Retinal pigment epithelial cell (primary cell): ENCODE results near the gene DMBT1.

ENCODE experiments used
- DNase-seq: peaks from one replicate; pipeline ENCODE4 v3.0.0-alpha.2; 2010; ENCODE audit warnings: low read depth
- H3K4me3 ChIP-seq: 2 replicates; pipeline ENCODE4 v1.5.1; 2011; ENCODE audit warnings: mild to moderate bottlenecking, low read length, control low read depth, moderate library complexity
- TF ChIP-seq, protein P1 (sequence below): conservative IDR thresholded peaks from 2 replicates; pipeline ENCODE4 v1.5.1; 2011; ENCODE audit warnings: low read depth, low read length, control low read depth, inconsistent platforms

DMBT1 gene

DNA sequence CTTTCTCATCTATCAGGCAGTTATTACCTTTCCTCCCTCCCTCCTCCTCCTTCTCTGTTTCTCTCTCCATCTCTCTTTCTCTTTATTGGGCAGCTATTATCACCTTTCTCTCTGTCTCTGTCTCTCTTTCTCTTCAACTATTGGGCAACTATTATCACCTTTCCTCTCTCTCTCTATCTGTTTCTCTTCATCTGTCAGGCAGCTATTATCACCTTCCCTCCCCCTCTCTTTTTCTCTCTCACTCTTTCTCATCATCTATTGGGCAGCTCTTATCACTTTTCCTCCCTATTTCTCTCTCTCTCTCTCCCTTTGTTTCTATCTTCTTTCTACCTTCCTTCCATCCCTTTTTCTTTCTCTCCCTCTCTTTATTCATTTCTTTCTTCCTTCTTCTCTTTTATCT is 1.2 kb downstream of the DMBT1 start:
- DNase-seq: no peak
- TF ChIP-seq, protein P1, sequence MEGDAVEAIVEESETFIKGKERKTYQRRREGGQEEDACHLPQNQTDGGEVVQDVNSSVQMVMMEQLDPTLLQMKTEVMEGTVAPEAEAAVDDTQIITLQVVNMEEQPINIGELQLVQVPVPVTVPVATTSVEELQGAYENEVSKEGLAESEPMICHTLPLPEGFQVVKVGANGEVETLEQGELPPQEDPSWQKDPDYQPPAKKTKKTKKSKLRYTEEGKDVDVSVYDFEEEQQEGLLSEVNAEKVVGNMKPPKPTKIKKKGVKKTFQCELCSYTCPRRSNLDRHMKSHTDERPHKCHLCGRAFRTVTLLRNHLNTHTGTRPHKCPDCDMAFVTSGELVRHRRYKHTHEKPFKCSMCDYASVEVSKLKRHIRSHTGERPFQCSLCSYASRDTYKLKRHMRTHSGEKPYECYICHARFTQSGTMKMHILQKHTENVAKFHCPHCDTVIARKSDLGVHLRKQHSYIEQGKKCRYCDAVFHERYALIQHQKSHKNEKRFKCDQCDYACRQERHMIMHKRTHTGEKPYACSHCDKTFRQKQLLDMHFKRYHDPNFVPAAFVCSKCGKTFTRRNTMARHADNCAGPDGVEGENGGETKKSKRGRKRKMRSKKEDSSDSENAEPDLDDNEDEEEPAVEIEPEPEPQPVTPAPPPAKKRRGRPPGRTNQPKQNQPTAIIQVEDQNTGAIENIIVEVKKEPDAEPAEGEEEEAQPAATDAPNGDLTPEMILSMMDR: no peak

DNA sequence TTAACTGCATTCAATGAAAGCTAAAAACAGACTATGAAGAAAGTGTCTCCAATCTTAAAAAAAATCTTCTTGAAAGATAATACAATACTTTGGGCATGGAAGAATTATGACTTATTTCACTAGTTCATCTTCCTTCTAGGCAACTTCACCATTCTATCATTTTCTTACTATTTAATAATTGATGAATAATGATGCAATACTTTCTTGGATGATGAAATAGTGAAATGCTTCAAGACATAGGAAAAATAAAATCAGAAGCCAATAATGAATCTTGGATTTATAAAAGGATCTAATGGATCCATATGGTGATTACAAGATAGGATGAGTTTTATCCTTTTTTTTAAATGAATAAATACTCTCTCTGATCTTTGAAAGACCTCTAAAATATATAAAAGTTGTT is 4.4 kb downstream of the DMBT1 start:
- TF ChIP-seq, protein P1: no peak
- no peak for DNase-seq

More for the DNA sequence above, 1.2 kb downstream of the DMBT1 start:
- H3K4me3 ChIP-seq: no peak overlapping the region

DNA sequence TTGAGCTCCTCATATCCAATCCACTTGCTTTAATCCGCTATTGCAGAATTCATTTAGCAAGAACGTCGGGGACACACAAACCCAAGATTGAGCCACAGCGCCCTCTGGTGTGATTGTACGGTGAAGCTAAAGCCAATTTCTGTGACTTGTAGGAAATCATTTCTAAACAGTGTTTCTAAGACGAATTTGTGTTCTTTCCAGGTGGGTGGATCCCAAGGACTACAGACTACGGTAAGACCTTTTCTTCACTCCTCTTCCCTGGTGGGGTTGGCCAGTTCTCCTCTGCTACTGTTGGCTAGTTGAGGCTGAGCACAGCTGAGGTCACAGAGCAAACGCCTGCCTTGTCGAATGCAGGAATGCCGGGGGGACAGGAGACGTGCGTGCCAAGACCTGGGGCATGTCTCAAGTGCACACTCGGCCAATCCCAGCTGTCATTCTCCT is 5.2 kb downstream of the DMBT1 start:
- no peak overlapping the region for H3K4me3 ChIP-seq
- TF ChIP-seq, protein P1: peak; percentile 85
- peak; percentile 30 for DNase-seq

More for the DNA sequence above, 4.4 kb downstream of the DMBT1 start:
- H3K4me3 ChIP-seq: no peak overlapping the region

DNA sequence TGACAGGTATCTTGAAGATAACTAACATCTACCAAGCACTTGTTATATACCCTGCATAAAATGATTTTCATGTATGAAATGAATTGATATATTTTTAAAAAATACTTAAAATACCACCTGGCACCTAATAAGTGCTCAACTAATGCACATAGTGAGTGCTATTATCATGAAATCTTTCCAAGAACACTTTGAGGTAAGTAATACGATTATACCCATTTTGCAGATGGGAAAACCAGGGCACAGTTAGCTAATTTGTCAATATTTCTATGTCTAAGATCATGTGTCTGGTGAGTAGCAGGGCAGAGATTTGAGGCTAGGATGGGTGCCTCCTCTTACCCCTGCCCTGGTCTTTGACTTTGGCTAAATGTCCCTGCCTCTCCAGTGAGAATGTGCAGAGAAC is 6.1 kb downstream of the DMBT1 start:
- TF ChIP-seq, protein P1: no peak
- no peak overlapping the region for H3K4me3 ChIP-seq
- no peak for DNase-seq

DNA sequence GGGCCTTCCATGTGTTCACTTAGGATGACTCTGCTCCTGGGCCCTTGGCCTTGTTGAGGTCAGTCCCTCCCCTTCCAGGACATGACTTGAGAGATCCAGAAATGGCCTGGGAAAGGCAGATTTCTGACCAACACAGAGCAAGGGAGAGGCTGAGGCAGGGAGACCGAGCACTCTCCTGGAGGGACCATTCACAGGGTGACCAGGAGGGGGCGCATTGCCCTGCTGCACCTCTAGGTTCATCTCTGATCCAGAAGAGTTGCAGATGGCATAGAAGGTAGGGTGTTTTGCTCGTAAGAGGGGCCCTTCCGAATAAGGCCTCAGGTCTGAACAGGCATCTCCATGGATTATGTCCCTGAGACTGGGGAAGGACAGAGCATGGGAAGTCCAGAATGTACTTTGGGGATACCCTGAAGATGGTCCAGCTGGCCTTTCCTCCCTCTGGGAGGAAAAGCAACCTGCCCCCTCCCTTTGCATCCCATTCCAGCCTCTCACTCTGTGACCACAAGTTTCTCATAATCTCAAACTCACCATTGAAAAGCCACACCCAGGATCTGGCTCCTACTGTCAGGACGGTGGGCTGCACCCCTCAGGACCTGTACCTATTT is 6.6 kb downstream of the DMBT1 start:
- TF ChIP-seq, protein P1: peak; percentile 63
- no peak for DNase-seq
- H3K4me3 ChIP-seq: no peak overlapping the region

DNA sequence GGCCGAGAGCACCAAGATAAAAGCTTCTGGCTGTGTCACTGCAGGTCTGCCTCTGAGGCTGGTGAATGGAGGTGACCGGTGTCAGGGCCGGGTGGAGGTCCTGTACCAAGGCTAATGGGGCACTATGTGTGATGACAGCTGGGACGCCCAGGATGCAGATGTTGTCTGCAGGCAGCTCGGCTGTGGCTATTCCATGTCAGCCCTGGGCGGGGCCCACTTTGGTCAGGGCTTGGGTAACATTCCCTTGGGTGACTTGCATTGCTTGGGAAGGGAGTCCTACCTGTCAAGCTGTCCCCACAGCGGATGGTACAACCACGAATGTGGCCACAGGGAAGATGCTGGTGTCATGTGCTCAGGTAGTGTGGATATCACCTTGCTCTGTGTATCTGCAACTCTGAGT is 8.0 kb downstream of the DMBT1 start:
- H3K4me3 ChIP-seq: no peak overlapping the region
- TF ChIP-seq, protein P1: no peak
- no peak for DNase-seq

DNA sequence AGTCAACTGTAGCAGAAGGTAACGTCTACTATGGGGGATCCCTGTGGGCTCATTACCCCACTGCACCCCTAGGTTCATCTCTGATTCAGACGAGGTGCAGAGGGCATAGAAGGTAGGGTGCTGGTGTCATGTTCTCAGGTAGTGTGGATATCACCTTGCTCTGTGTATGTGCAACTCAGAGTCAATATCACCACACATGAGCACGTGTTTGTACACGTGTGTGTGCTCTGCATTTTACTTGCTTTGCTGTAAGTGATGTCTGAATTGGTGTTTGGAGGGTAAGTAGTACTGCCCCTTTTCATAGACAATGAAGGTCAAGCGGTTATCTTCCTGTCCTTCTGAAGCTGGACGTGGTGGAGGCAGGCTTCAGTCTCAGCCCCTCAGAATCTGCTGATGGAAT is 10.4 kb downstream of the DMBT1 start:
- TF ChIP-seq, protein P1: no peak
- H3K4me3 ChIP-seq: no peak overlapping the region
- no peak for DNase-seq
